DND-41 (cell line): Measurements from ENCODE around the gene C11orf24.
A peak's percentile ranks its signal among the peaks of the same experiment; 100 is the strongest.

Experiments used
- ATAC-seq: fragments of 200-7000 bp; cut with Tn5 transposase; 3 replicates; pipeline ENCODE4 v1.9.1; 2021; ENCODE audit warnings: low read depth; ENCODE audit not compliant: insufficient read depth
- DNase-seq: peaks from one replicate; pipeline ENCODE4 v3.0.0-alpha.2; 2020
- H2AFZ ChIP-seq: 2 replicates; pipeline ENCODE4 v1.6.0; 2012; ENCODE audit warnings: low read depth, low read length
- H3K27ac ChIP-seq: 2 replicates; pipeline ENCODE4 v1.5.1; 2012; ENCODE audit warnings: low read length, inconsistent platforms
- H3K27me3 ChIP-seq: fragments of 200-600 bp; sonication (generic); 2 replicates; pipeline ENCODE4 v1.6.0; 2012; ENCODE audit warnings: low read length, mild to moderate bottlenecking, inconsistent platforms; ENCODE audit not compliant: insufficient read depth, poor library complexity
- H3K36me3 ChIP-seq: 2 replicates; pipeline ENCODE4 v1.5.1; 2012; ENCODE audit warnings: low read length, inconsistent platforms; ENCODE audit not compliant: insufficient read depth
- H3K4me1 ChIP-seq: 2 replicates; pipeline ENCODE4 v1.5.1; 2012; ENCODE audit warnings: mild to moderate bottlenecking, low read length; ENCODE audit not compliant: insufficient read depth
- H3K4me2 ChIP-seq: 2 replicates; pipeline ENCODE4 v1.6.0; 2012; ENCODE audit warnings: mild to moderate bottlenecking, moderate library complexity, low read length, inconsistent platforms; ENCODE audit not compliant: insufficient read depth
- H3K4me3 ChIP-seq, 2 experiments: fragments of 200-600 bp in 1 of 2; shearing (Covaris generic) in 1 of 2; 2 replicates each; pipeline ENCODE4 v1.5.1; 2012 to 2016; ENCODE audit warnings: inconsistent platforms in 2 of 2, low read length in 2 of 2, mild to moderate bottlenecking in 2 of 2, low read depth in 1 of 2, moderate library complexity in 1 of 2
- H3K79me2 ChIP-seq: 2 replicates; pipeline ENCODE4 v1.6.0; 2012; ENCODE audit warnings: low read length, inconsistent platforms; ENCODE audit not compliant: insufficient read depth
- H3K9ac ChIP-seq: 2 replicates; pipeline ENCODE4 v1.6.0; 2012; ENCODE audit warnings: low read depth, mild to moderate bottlenecking, inconsistent platforms, low read length, moderate library complexity
- H3K9me3 ChIP-seq: 2 replicates; pipeline ENCODE4 v1.5.1; 2012; ENCODE audit warnings: low read length, moderate library complexity, mild to moderate bottlenecking, inconsistent platforms; ENCODE audit not compliant: insufficient read depth, severe bottlenecking
- H4K20me1 ChIP-seq: 2 replicates; pipeline ENCODE4 v1.6.0; 2012; ENCODE audit warnings: low read length; ENCODE audit not compliant: insufficient read depth
- EZH2 ChIP-seq: IDR thresholded peaks from 3 replicates; pipeline ENCODE4 v1.6.1; 2012; ENCODE audit warnings: borderline replicate concordance, low read depth, mild to moderate bottlenecking, moderate library complexity, low read length, inconsistent platforms; ENCODE audit not compliant: severe bottlenecking
- TF ChIP-seq, protein P1 (sequence below): IDR thresholded peaks from 2 replicates; pipeline ENCODE4 v1.5.1; 2012; ENCODE audit warnings: borderline replicate concordance, low read length, moderate library complexity, mild to moderate bottlenecking; ENCODE audit not compliant: poor library complexity, severe bottlenecking; ENCODE audit errors: extremely low read depth

C11orf24 gene

DNA sequence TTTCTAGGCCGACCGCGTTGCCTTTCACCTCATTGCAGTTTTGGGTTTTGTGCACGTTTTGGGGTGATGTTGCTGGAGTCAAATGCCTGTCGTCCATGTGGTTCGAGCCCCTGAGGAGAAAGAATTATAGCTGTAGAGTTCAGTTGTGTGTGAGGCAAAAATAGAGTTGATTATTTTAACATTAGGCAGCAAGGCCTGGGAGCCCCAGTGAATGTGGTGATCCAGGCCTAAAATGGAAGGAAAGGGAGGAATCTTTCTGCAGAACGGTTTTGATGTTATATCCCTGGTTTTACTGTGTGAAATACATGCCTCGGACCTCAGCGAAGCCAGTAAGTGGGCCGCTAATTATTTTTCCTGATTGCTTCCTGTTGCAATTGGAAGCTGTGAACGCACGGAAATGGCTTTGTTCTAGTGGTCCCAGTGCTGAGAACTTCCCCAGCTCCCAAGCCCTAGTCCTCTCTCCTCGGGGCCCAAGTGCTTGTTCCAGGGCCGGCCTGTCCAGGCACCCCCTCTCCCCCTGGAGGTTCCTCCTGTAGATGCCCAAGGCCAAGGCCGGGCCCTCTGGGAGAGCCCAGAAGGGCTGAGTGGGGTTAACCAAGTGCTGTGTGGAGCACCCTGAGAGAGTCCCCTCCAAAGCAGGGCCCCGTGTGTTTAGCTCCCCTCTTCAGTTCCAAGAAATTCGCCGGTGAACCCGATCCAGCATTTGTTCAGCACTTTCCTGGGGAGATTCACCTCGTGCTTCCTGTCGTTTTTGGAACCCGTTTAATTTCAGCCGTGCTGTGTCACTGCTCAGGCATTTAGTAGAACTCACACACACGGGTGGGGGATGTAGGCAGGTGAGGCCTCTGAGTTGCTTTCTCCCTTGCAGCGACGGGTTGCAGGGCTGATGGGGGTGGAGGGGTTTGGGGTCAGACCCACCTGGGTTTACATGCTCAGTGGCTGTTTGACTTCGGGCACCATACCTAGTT lies 42.7 kb upstream of the C11orf24 start:
- H3K4me1 ChIP-seq, result peaks cover 29% of the 10 kb centered on the region
- H3K4me2 ChIP-seq, result peak overlapping the region; percentile 86
- no peaks in the 10 kb centered on the region for H3K27me3 ChIP-seq
- peaks cover 41% of the 10 kb centered on the region for H3K79me2 ChIP-seq
- H3K27ac ChIP-seq, result peak overlapping the region; percentile 50; the same call in 1 of the 2 replicates
- H4K20me1 ChIP-seq, result peaks cover 34% of the 10 kb centered on the region
- H3K36me3 ChIP-seq, result no peaks in the 10 kb centered on the region
- H3K4me3 ChIP-seq, result peak overlapping the region; percentile 44 to 67; a peak in 2 of 4 replicates
- no peak for ATAC-seq
- H2AFZ ChIP-seq, result no peak overlapping the region
- TF ChIP-seq, protein P1, sequence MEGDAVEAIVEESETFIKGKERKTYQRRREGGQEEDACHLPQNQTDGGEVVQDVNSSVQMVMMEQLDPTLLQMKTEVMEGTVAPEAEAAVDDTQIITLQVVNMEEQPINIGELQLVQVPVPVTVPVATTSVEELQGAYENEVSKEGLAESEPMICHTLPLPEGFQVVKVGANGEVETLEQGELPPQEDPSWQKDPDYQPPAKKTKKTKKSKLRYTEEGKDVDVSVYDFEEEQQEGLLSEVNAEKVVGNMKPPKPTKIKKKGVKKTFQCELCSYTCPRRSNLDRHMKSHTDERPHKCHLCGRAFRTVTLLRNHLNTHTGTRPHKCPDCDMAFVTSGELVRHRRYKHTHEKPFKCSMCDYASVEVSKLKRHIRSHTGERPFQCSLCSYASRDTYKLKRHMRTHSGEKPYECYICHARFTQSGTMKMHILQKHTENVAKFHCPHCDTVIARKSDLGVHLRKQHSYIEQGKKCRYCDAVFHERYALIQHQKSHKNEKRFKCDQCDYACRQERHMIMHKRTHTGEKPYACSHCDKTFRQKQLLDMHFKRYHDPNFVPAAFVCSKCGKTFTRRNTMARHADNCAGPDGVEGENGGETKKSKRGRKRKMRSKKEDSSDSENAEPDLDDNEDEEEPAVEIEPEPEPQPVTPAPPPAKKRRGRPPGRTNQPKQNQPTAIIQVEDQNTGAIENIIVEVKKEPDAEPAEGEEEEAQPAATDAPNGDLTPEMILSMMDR, result no peak
- peak overlapping the region; percentile 60 for H3K9ac ChIP-seq
- no peak for DNase-seq
- no peaks in the 10 kb centered on the region for H3K9me3 ChIP-seq

DNA sequence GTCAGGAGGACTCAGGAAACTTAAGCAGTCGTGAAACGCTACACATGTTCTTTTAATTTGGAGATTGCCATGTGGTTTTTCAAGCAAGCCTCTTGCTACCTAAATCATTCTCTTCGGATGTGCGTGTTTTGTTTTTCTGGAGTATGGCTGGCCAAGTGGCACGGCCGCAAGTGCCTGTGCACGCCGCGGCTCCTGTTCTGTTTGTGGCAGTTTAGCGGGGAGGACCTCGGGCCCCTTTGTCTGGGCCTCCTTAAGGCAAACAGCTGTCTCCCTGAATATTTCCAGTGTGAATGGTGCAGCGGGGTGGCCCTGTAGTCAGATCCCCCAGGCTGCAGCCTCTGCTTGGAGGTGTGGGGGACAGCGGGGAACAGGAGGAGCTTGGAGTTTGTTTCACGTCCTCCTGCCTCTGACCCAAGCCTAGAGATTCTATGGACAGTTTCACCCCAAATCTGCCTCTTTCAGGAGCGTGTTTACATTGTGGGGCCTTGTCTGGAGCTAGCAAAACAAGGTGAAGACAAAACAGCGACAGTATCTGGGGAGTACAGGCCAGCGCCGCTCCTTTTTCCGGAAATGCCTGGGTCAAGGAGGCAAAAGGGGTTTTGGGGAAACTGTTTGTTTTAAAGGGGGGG lies 41.9 kb upstream of the C11orf24 start:
- Histone ChIP-seq H3K4me1 (peaks cover 29% of the 10 kb centered on the region), H3K27me3 (no peaks in the 10 kb centered on the region), H3K27ac (peak overlapping the region; percentile 50), H3K9me3 (no peaks in the 10 kb centered on the region), H4K20me1 (peaks cover 34% of the 10 kb centered on the region), H2AFZ (peak overlapping the region; percentile 57), H3K36me3 (no peaks in the 10 kb centered on the region), H3K4me2 (peak overlapping the region; percentile 86), H3K4me3 (peak overlapping the region; percentile 44 to 67; a peak in 3 of 4 replicates), H3K9ac (peak overlapping the region; percentile 60), H3K79me2 (peaks cover 40% of the 10 kb centered on the region)
- DNase-seq (peak; percentile 49), ATAC-seq (peak; percentile 54)
- TF ChIP-seq, protein P1, result no peak
- TF ChIP-seq EZH2, result no peak

DNA sequence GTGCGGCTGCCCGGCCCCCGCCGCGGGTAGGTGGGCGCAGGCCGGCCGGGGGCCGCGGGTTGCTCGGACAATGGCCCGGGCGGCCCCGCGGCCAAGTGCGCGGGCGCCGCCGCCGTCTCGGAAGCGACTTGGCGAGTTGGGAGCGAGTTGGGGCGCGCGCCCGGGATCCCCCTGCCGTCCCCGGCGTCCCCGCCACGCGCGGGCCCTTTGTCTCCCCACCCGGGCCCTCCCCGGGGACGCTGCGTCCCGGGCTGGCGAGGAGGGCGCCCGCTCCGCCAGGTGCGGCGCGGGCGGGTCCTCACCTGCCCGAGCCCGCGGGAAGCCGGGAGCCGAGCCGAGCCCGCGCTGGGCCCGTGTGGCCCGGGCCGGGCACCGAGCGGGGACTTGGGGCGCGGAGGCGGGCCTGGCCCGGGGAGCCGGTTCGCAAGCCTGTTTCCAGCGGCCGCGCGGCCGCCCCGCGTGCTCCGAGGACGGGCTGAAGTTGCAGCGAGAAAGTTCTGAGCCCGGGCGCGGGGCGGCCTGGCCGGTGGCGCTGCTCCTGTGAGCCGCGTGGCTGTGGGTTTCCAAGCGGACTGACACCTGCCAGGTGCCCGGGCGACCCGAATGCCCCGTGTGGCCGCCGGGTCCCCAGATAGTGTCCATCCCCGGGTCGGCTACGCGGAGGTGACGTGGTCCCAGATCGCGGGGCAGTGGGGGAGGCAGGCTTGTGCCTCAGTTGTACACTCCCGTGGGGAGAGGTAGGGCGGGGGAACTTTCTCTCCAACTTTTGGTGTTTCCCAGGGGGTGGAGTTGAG lies 41.2 kb upstream of the C11orf24 start:
- no peaks in the 10 kb centered on the region for H3K9me3 ChIP-seq
- peaks cover 34% of the 10 kb centered on the region for H4K20me1 ChIP-seq
- TF ChIP-seq EZH2, result peak; percentile 39
- TF ChIP-seq, protein P1, result no peak
- peak overlapping the region; percentile 60 for H3K9ac ChIP-seq
- peaks cover 29% of the 10 kb centered on the region for H3K4me1 ChIP-seq
- no peak for DNase-seq
- peak overlapping the region; percentile 44 to 67; a peak in 3 of 4 replicates for H3K4me3 ChIP-seq
- peaks cover 40% of the 10 kb centered on the region for H3K79me2 ChIP-seq
- peak overlapping the region; percentile 50 for H3K27ac ChIP-seq
- H3K27me3 ChIP-seq, result no peaks in the 10 kb centered on the region
- peak overlapping the region; percentile 57 for H2AFZ ChIP-seq
- peak; percentile 40 for ATAC-seq
- H3K36me3 ChIP-seq, result no peaks in the 10 kb centered on the region
- H3K4me2 ChIP-seq, result peak overlapping the region; percentile 86
